Neural crest cell (in vitro differentiated cells): ENCODE results near the gene PARP9. TPM values are rescaled to one million over a fixed set of nuclear protein-coding genes. Genes with fewer than 3 reads are reported as not detected.

Experiments used
- DNase-seq: peaks from one replicate; pipeline ENCODE4 v3.0.0; 2021; ENCODE audit warnings: low read depth, mixed read lengths, low spot score
- H3K27ac Mint-ChIP-seq: one replicate; pipeline ENCODE4 v1.8.0; 2021; ENCODE audit warnings: mild to moderate bottlenecking, mixed read lengths; ENCODE audit not compliant: unreplicated experiment
- H3K27me3 Mint-ChIP-seq: 2 replicates; pipeline ENCODE4 v1.8.0; 2021; ENCODE audit warnings: low read depth, mild to moderate bottlenecking, mixed read lengths
- H3K36me3 Mint-ChIP-seq: 2 replicates; pipeline ENCODE4 v1.8.0; 2021; ENCODE audit warnings: low read depth, mild to moderate bottlenecking, mixed read lengths
- H3K4me1 Mint-ChIP-seq: 2 replicates; pipeline ENCODE4 v1.8.0; 2021; ENCODE audit warnings: mixed read lengths
- H3K4me3 Mint-ChIP-seq: one replicate; pipeline ENCODE4 v1.8.0; 2021; ENCODE audit warnings: mild to moderate bottlenecking, mixed read lengths
- H3K9me3 Mint-ChIP-seq: 2 replicates; pipeline ENCODE4 v1.8.0; 2021; ENCODE audit warnings: mixed read lengths
- CTCF ChIP-seq: fragments of 200-600 bp; sonication (generic); conservative IDR thresholded peaks from 2 replicates; pipeline ENCODE4 v1.5.0; 2021; ENCODE audit warnings: antibody characterized with exemption, mild to moderate bottlenecking
- total RNA-seq: library from RNA; stranded (reverse); gene quantifications from 2 replicates; pipeline ENCODE4 v1.2.1, GENCODE V29; 2021

PARP9 gene
- total RNA-seq, 1 donor from 2014 or later: 3.0 TPM

GRCh38 chr3:122560680-122561079, 3.4 kb downstream of the PARP9 start:
- peaks cover 13% of the 10 kb centered on the region for H3K4me1 Mint-ChIP-seq
- no peaks in the 10 kb centered on the region for H3K27me3 Mint-ChIP-seq
- peak; percentile 73 for TF ChIP-seq CTCF
- peak; percentile 41 for DNase-seq
- H3K36me3 Mint-ChIP-seq: no peaks in the 10 kb centered on the region
- H3K27ac Mint-ChIP-seq: peak overlapping the region; percentile 30
- H3K4me3 Mint-ChIP-seq: peak overlapping the region; percentile 70
- no peaks in the 10 kb centered on the region for H3K9me3 Mint-ChIP-seq

- no peaks in the 10 kb centered on the region for H3K36me3 Mint-ChIP-seq
- no peak for TF ChIP-seq CTCF
- H3K9me3 Mint-ChIP-seq: no peaks in the 10 kb centered on the region
- peak overlapping the region; percentile 4 for H3K4me3 Mint-ChIP-seq
- no peak for DNase-seq
- H3K27ac Mint-ChIP-seq: no peak overlapping the region
- H3K27me3 Mint-ChIP-seq: no peaks in the 10 kb centered on the region
- peaks cover 10% of the 10 kb centered on the region for H3K4me1 Mint-ChIP-seq
These were observed 4.2 kb downstream of the PARP9 start for GRCh38 chr3:122559906-122560305.

DNA sequence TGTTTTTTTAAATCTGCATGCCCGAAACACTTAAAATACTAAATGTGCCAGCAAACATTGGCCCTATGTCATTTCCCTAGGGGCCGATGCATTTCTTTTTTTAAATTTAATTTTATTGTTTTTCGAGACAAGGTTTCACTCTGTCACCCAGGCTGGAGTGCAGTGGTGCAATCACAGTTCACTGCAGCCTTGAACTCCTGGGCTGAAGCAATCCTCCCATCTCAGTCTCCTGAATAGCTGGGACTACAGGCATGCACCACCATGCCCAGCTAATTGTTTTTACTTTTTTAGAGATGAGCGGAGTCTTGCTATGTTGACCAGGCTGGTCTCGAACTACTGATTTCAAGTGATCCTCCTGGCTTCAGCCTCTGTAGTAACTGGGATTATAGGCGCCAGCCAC, 5.5 kb downstream of the PARP9 start:
- TF ChIP-seq CTCF: no peak
- Mint-ChIP-seq H3K4me1 (peaks cover 2% of the 10 kb centered on the region), H3K9me3 (no peaks in the 10 kb centered on the region), H3K36me3 (no peaks in the 10 kb centered on the region), H3K27ac (no peak overlapping the region), H3K4me3 (no peak overlapping the region), H3K27me3 (no peaks in the 10 kb centered on the region)
- no peak for DNase-seq

- Mint-ChIP-seq H3K9me3 (no peaks in the 10 kb centered on the region), H3K4me1 (no peaks in the 10 kb centered on the region), H3K4me3 (no peak overlapping the region), H3K27me3 (no peaks in the 10 kb centered on the region), H3K27ac (no peak overlapping the region), H3K36me3 (no peaks in the 10 kb centered on the region)
- TF ChIP-seq CTCF: no peak
- no peak for DNase-seq
These were observed 6.7 kb downstream of the PARP9 start for GRCh38 chr3:122557356-122557755.

GRCh38 chr3:122555275-122556071, 8.6 kb downstream of the PARP9 start:
- H3K27ac Mint-ChIP-seq: no peak overlapping the region
- no peaks in the 10 kb centered on the region for H3K36me3 Mint-ChIP-seq
- no peak overlapping the region for H3K4me3 Mint-ChIP-seq
- no peaks in the 10 kb centered on the region for H3K27me3 Mint-ChIP-seq
- no peaks in the 10 kb centered on the region for H3K4me1 Mint-ChIP-seq
- no peaks in the 10 kb centered on the region for H3K9me3 Mint-ChIP-seq
- no peak for DNase-seq
- TF ChIP-seq CTCF: no peak
